ENCODE measurements around the gene DAPK1.

DAPK1 gene

GRCh38 chr9:87712801-87713277 lies 215.2 kb downstream of the DAPK1 start:
- no peak for DNase-seq (ENCODE audit: low spot score)

- DNase-seq (ENCODE audit: low spot score): peak; percentile 65
Observed at GRCh38 chr9:87713278-87713987, 215.8 kb downstream of the DAPK1 start.

GRCh38 chr9:87713988-87714330 lies 216.3 kb downstream of the DAPK1 start:
- no peak for DNase-seq (ENCODE audit: low spot score)

- DNase-seq (ENCODE audit: low spot score): no peak
Observed at GRCh38 chr9:87714819-87715218, 217.2 kb downstream of the DAPK1 start.

GRCh38 chr9:87716141-87716540 lies 218.5 kb downstream of the DAPK1 start:
- DNase-seq (ENCODE audit: low spot score): no peak

- DNase-seq (ENCODE audit: low spot score): no peak
Observed at GRCh38 chr9:87717456-87717855, 219.8 kb downstream of the DAPK1 start.

GRCh38 chr9:87718231-87718630 lies 220.6 kb downstream of the DAPK1 start:
- DNase-seq (ENCODE audit: low spot score): no peak

GRCh38 chr9:87718852-87719612 lies 221.4 kb downstream of the DAPK1 start:
- no peak for DNase-seq (ENCODE audit: low spot score)

- DNase-seq (ENCODE audit: low spot score): no peak
Observed at GRCh38 chr9:87720173-87720572, 222.5 kb downstream of the DAPK1 start.

- DNase-seq (ENCODE audit: low spot score): no peak
Observed at GRCh38 chr9:87722393-87723088, 224.9 kb downstream of the DAPK1 start.

- no peak for DNase-seq (ENCODE audit: low spot score)
Observed at GRCh38 chr9:87725356-87725899, 227.8 kb downstream of the DAPK1 start.

- DNase-seq (ENCODE audit: low spot score): peak; percentile 24
Observed at GRCh38 chr9:87725900-87726709, 228.4 kb downstream of the DAPK1 start, which contains the start of gene CTSL. TSS of gene CTSL (plus strand) at chr9:87726119. CDS start at chr9:87727604, 1,485 bp downstream.

- DNase-seq (ENCODE audit: low spot score): no peak
Observed at GRCh38 chr9:87729246-87729645, 231.6 kb downstream of the DAPK1 start.

- no peak for DNase-seq (ENCODE audit: low spot score)
Observed at GRCh38 chr9:87731321-87731720, 233.7 kb downstream of the DAPK1 start.

- DNase-seq (ENCODE audit: low spot score): no peak
Observed at GRCh38 chr9:87732344-87732743, 234.7 kb downstream of the DAPK1 start.

- no peak for DNase-seq (ENCODE audit: low spot score)
Observed at GRCh38 chr9:87732756-87733155, 235.1 kb downstream of the DAPK1 start.

GRCh38 chr9:87733273-87734052 lies 235.8 kb downstream of the DAPK1 start:
- no peak for DNase-seq (ENCODE audit: low spot score)

- no peak for DNase-seq (ENCODE audit: low spot score)
Observed at GRCh38 chr9:87734106-87734505, 236.4 kb downstream of the DAPK1 start.

- DNase-seq (ENCODE audit: low spot score): no peak
Observed at GRCh38 chr9:87739546-87739945, 241.9 kb downstream of the DAPK1 start.

GRCh38 chr9:87740209-87740608 lies 242.5 kb downstream of the DAPK1 start:
- DNase-seq (ENCODE audit: low spot score): no peak

- DNase-seq (ENCODE audit: low spot score): no peak
Observed at GRCh38 chr9:87741326-87741725, 243.7 kb downstream of the DAPK1 start.

All from activated CD4-positive, alpha-beta T cell treated with anti-CD3 and anti-CD28 coated beads, Interleukin-2, Interleukin-4, amounts not matched to agents 100 ng/mL and 50 ng/mL, durations not matched to agents 16 hours and 8 hours (primary cell).